ENCODE measurements around the gene POLR1C.

Gene POLR1C

DNA sequence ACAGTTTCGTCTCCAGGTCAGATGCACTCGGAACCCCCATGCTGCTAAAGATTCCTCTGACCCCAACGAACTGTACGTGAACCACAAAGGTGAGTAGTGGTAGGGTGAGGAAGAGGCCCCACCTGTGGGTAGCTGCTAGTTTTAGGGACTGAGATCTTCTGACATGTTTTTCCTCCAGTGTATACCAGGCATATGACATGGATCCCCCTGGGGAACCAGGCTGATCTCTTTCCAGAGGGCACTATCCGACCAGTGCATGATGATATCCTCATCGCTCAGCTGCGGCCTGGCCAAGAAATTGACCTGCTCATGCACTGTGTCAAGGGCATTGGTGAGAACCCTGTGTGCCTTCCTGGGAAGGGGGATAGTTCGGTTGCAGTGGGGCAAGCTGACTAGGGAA is 3.2 kb downstream of the POLR1C start:
- H3K36me3 ChIP-seq (ENCODE audit: low read length): peaks cover 25% of the 10 kb centered on the region; the same call in 1 of the 2 replicates
- H3K79me2 ChIP-seq (ENCODE audit: insufficient read depth, low read length): peaks cover 44% of the 10 kb centered on the region
- no peak overlapping the region for H3K4me2 ChIP-seq (ENCODE audit: low read depth, low read length, poor library complexity, severe bottlenecking)
- H3F3A ChIP-seq (ENCODE audit: insufficient read depth): 0 out of 2 replicates have a peak, but pooled peaks cover 14% of the 10 kb centered on the region
- no peaks in the 10 kb centered on the region for H3K9me2 ChIP-seq (replicated peaks; ENCODE audit: insufficient read depth, low read length)
- no peaks in the 10 kb centered on the region for H3K9me3 ChIP-seq (ENCODE audit: insufficient read depth, low read length)
- TF ChIP-seq, protein P1, sequence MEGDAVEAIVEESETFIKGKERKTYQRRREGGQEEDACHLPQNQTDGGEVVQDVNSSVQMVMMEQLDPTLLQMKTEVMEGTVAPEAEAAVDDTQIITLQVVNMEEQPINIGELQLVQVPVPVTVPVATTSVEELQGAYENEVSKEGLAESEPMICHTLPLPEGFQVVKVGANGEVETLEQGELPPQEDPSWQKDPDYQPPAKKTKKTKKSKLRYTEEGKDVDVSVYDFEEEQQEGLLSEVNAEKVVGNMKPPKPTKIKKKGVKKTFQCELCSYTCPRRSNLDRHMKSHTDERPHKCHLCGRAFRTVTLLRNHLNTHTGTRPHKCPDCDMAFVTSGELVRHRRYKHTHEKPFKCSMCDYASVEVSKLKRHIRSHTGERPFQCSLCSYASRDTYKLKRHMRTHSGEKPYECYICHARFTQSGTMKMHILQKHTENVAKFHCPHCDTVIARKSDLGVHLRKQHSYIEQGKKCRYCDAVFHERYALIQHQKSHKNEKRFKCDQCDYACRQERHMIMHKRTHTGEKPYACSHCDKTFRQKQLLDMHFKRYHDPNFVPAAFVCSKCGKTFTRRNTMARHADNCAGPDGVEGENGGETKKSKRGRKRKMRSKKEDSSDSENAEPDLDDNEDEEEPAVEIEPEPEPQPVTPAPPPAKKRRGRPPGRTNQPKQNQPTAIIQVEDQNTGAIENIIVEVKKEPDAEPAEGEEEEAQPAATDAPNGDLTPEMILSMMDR (IDR thresholded peaks at IDR 0.05; ENCODE audit: insufficient read depth, low read length, poor library complexity, severe bottlenecking): no peak
- no peak for TF ChIP-seq EZH2phosphoT487 (conservative IDR thresholded peaks at IDR 0.05; ENCODE audit: low read length)
- no peaks in the 10 kb centered on the region for H4K20me1 ChIP-seq (ENCODE audit: low read depth, low read length)
- no peak overlapping the region for H3K4me3 ChIP-seq (ENCODE audit: insufficient read depth, low read length, poor library complexity, severe bottlenecking)
- no peak overlapping the region for H3K9ac ChIP-seq (ENCODE audit: low read length)
- H3K27me3 ChIP-seq (ENCODE audit: low read length): no peaks in the 10 kb centered on the region
- no peak overlapping the region for H3K27ac ChIP-seq (ENCODE audit: low read depth, low read length)
- H2AFZ ChIP-seq (ENCODE audit: low read depth, low read length, severe bottlenecking): no peak overlapping the region

DNA sequence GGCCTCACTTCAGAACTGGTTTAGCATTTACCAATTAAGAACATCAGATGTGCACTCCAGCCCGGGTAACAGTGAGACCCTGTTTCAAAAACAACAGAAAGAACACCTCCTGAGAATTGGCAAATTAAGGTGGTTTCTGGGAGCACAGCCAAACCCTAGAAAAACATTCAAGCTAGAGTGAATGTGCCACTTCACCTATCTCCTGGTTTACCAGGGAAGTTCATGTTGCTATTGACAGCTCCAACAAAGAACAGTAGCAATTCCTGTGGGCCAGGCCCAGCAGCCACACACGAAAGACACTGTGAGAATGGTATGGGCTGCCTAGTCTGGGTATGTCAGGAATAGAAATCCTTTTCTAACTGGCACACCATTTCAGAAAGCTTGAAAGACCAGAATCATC is 4.9 kb downstream of the POLR1C start:
- Histone ChIP-seq H3K9me2 (replicated peaks; ENCODE audit: insufficient read depth, low read length) (no peaks in the 10 kb centered on the region), H2AFZ (ENCODE audit: low read depth, low read length, severe bottlenecking) (no peak overlapping the region), H3K9ac (ENCODE audit: low read length) (no peak overlapping the region), H3K79me2 (ENCODE audit: insufficient read depth, low read length) (peaks cover 28% of the 10 kb centered on the region), H3F3A (ENCODE audit: insufficient read depth) (0 out of 2 replicates have a peak, but pooled peaks cover 14% of the 10 kb centered on the region), H3K9me3 (ENCODE audit: insufficient read depth, low read length) (no peaks in the 10 kb centered on the region), H4K20me1 (ENCODE audit: low read depth, low read length) (no peaks in the 10 kb centered on the region), H3K27me3 (ENCODE audit: low read length) (no peaks in the 10 kb centered on the region), H3K27ac (ENCODE audit: low read depth, low read length) (no peak overlapping the region), H3K4me2 (ENCODE audit: low read depth, low read length, poor library complexity, severe bottlenecking) (no peak overlapping the region), H3K36me3 (ENCODE audit: low read length) (peaks cover 25% of the 10 kb centered on the region; the same call in 1 of the 2 replicates), H3K4me3 (ENCODE audit: insufficient read depth, low read length, poor library complexity, severe bottlenecking) (no peak overlapping the region)
- TF ChIP-seq, protein P1 (IDR thresholded peaks at IDR 0.05; ENCODE audit: insufficient read depth, low read length, poor library complexity, severe bottlenecking): no peak
- TF ChIP-seq EZH2phosphoT487 (conservative IDR thresholded peaks at IDR 0.05; ENCODE audit: low read length): no peak

DNA sequence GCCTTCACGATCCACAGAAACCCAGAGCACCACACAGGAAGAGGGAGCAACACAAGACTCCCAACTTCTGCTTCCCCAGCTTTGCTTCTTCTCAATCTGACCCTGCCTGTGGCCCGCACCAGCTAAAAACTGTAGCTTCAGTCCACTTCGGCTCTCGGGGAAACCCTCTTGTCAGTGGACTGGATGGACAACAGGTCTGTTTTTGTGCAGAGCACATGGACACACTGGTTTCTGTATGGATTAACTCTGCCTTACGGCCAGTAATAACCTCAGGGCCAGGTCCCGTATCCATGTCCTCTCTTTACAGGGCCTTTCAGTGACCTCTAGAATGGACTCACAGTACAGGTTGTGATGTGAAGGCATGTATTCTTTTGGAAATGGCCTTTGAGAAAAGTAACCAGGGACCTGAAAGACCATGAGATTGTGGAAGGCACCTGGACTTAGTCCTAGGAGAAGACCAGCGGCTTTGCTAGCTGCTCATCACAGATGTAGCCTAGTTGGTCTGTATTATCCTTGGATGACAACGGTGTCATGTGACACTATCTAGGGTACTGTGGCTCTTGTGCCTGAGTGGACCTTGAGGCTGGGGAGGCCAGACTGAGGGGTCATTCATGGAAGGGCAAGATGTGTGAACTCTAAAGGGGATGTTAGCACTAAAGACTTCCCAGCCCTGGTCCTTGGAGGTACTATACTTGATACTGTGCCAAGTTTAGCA is 5.8 kb downstream of the POLR1C start:
- Histone ChIP-seq H3F3A (ENCODE audit: insufficient read depth) (0 out of 2 replicates have a peak, but pooled peaks cover 14% of the 10 kb centered on the region), H3K4me3 (ENCODE audit: insufficient read depth, low read length, poor library complexity, severe bottlenecking) (no peak overlapping the region), H2AFZ (ENCODE audit: low read depth, low read length, severe bottlenecking) (no peak overlapping the region), H4K20me1 (ENCODE audit: low read depth, low read length) (no peaks in the 10 kb centered on the region), H3K4me2 (ENCODE audit: low read depth, low read length, poor library complexity, severe bottlenecking) (no peak overlapping the region), H3K9me2 (replicated peaks; ENCODE audit: insufficient read depth, low read length) (no peaks in the 10 kb centered on the region), H3K27ac (ENCODE audit: low read depth, low read length) (no peak overlapping the region), H3K9ac (ENCODE audit: low read length) (no peak overlapping the region), H3K36me3 (ENCODE audit: low read length) (peaks cover 27% of the 10 kb centered on the region; the same call in 1 of the 2 replicates), H3K79me2 (ENCODE audit: insufficient read depth, low read length) (peaks cover 20% of the 10 kb centered on the region), H3K9me3 (ENCODE audit: insufficient read depth, low read length) (no peaks in the 10 kb centered on the region), H3K27me3 (ENCODE audit: low read length) (no peaks in the 10 kb centered on the region)
- no peak for TF ChIP-seq EZH2phosphoT487 (conservative IDR thresholded peaks at IDR 0.05; ENCODE audit: low read length)
- TF ChIP-seq, protein P1 (IDR thresholded peaks at IDR 0.05; ENCODE audit: insufficient read depth, low read length, poor library complexity, severe bottlenecking): no peak
